GM10266 (cell line): Measurements from ENCODE around the gene PECR.

Source experiments
- DNase-seq: peaks from one replicate; pipeline ENCODE4 v3.0.0; 2012; ENCODE audit errors: extremely low spot score
- TF ChIP-seq, protein P1 (sequence below): IDR thresholded peaks from 2 replicates; pipeline ENCODE4 v1.5.1; 2012; ENCODE audit warnings: mild to moderate bottlenecking, low read depth; ENCODE audit not compliant: control insufficient read depth, insufficient read depth; ENCODE audit errors: missing control alignments

PECR gene

DNA sequence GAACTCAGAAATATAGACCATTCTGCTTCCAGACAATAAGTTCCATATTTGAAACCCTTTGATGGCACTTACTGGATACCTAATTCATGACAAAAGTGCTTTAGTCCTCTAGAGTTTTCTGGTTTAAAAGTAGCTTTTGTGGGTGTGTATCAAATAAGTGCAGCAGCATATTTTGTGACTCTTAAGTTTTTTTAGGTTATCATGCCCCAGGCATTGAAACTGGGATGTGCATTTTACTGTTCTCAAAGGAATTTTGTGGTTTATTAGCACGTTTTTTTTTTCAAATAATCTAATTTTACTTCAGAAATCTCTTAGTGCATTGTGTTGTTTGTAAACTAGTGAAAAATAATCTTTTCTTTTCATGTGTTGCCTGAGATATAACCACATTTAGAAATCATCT, 29.0 kb upstream of the PECR start:
- DNase-seq = no peak
- TF ChIP-seq, protein P1, sequence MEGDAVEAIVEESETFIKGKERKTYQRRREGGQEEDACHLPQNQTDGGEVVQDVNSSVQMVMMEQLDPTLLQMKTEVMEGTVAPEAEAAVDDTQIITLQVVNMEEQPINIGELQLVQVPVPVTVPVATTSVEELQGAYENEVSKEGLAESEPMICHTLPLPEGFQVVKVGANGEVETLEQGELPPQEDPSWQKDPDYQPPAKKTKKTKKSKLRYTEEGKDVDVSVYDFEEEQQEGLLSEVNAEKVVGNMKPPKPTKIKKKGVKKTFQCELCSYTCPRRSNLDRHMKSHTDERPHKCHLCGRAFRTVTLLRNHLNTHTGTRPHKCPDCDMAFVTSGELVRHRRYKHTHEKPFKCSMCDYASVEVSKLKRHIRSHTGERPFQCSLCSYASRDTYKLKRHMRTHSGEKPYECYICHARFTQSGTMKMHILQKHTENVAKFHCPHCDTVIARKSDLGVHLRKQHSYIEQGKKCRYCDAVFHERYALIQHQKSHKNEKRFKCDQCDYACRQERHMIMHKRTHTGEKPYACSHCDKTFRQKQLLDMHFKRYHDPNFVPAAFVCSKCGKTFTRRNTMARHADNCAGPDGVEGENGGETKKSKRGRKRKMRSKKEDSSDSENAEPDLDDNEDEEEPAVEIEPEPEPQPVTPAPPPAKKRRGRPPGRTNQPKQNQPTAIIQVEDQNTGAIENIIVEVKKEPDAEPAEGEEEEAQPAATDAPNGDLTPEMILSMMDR = no peak

DNA sequence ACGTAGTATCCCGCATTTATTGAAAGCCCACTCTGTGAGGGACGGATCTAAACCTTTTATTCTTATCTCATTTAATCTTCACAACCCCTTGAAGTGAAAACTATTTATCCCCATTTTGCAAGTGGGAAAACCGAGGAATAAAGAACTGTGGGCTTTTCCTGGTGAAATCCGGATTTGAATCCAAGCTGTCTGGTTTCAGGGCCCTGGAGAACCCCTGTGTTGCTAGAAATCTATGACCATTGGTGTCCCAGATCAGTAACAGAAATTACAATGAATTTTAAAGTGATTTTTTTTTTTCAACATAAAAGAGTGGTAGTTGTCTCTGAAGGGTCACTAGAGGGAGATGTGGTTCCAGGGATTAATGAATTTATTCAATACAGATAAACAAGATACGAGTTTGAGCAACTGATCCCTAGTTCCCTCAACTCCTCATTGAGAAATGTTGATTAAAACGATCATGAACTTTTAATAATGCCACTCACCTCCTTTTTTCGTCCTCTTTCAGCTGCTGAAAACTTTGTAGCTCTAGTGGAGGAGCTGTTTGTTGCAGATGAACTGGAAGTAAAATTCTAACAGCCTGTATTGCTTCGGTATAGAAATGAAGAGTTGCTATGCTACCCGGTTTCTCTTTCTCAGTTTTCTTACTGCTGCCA, 28.5 kb upstream of the PECR start:
- no peak for DNase-seq
- TF ChIP-seq, protein P1 = peak; percentile 51

DNA sequence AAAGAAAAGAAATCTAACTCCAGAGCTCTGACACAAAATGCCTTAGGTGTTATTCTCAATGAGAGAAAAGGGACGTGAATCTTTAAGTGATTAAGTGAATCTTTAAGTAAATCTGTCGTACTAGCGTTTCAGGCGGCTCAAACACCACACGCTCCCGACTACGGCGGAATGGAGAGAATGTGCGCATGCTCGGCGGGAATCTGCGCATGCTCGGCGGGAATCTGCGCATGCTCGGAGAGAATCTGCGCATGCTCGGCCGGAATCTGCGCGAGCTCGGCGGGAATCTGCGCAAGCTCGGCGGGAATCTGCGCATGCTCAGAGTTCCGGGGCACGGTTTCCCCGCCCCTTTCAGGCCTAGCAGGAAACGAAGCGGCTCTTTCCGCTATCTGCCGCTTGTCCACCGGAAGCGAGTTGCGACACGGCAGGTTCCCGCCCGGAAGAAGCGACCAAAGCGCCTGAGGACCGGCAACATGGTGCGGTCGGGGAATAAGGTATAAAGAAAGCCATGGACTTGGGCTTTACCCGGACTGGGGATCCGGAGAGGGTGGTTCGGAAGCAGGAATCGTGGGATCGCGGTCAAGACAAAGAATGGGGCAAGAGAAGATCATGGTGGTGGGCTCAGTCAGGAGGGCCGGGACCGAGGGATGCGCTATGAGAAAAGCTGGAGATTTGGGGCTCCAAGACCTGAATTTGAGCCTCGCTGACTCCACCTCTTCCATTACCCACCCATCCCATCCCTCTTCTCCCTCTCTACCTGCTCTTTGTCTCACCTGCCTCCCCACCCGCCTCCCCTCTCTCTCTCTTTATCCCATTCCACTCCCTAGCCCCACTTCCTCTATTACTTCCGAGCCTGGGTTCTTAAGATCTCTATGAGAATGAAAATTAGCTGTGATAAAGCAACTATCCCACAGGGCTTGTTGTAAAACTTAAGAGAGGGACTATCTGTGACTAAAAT, 27.6 kb upstream of the PECR start, which contains the start of gene XRCC5:
Gene XRCC5, plus strand, starts transcription at position 382 of the 955 bp plus-strand sequence. Its CDS starts 89 bp downstream, at position 471.
- peak; percentile 85 for DNase-seq
- TF ChIP-seq, protein P1 = no peak

DNA sequence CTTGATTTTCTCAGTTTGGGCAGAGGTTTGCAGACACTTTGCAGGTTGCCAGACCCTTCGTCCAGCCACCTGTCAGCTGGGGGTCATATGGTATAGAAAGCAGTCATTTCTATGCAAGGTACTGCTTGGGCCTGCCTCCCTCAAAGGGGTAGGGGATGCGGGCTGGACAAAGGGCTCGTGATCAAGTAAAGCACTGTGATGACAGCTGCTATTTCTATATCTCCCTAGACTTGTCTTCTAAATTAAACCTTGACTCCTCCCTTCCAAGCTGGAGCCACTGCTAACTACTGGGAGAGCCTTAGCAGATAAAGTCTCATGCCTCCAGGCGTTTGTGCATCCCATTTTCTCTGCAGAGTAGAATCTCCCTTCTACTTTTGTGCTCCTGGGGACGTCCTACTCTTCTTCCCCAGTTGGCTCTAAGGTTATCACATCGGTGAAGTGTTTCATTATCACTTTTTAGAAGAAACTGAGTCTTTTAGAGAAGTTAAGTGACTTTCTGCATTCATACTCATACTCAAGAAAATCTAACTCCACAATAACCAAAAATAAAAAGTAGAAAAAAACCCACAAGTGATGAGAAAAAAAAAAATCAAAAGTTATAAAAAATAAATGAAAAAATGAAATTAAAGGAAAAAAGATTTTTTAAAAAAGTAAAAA, 26.8 kb upstream of the PECR start:
- TF ChIP-seq, protein P1 = no peak
- DNase-seq = no peak

DNA sequence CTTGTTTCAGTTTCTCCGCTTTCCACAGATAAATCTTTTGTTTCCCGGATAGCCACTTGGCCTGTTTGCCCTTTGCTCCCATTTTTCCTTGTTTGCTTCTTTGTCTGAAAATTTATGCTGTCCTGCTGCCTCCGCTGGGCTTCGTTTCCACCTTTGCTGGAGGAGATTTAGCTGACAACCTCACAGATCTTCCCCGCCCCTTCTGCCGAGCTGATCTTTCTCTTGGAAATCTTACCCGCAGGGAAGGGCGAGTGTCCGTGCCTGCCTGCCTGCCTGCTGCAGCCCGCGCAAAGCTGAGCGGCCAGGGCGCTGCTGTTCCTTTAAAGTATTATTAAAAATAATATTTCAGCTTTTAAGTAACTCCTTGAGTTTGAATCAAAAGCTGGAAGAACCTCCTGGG, 26.2 kb upstream of the PECR start:
- DNase-seq = no peak
- TF ChIP-seq, protein P1 = no peak

DNA sequence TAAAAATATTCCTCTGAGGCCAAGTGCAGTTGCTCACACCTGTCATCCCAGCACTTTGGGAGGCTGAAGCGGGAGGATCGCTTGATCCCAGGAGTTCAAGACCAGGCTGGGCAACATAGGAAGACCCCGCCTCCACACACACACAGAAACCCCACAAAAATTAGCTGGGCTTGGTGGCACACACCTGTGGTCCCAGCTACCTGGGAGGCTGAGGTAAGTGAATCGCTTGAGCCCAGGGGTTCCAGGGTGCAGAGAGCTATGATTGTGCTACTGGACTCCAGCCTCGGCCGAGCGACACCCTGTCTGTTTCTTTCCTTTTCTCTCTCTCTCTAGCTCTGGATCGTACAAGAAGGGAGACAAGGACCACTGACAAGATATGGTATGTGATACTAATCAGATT, 25.7 kb upstream of the PECR start:
- TF ChIP-seq, protein P1 = no peak
- DNase-seq = no peak
